Spinal cord (tissue), 10 donors: Measurements from ENCODE around the gene ARHGAP22. TPM values are rescaled to one million over a fixed set of nuclear protein-coding genes. Genes with fewer than 3 reads are reported as not detected.

Experiments used
- DNase-seq, 6 donors: peaks; one replicate each; pipeline versions ENCODE4 v3.0.0 to v3.0.0-alpha.2; 2013 to 2015; ENCODE audit warnings: low spot score in 6 of 6, low read depth in 4 of 6
- H3K27ac ChIP-seq: one replicate; pipeline ENCODE4 v1.5.1; 2013; ENCODE audit warnings: low read depth, low read length, control low read depth
- H3K27me3 ChIP-seq: one replicate; pipeline ENCODE4 v1.6.1; 2013; ENCODE audit warnings: low read length; ENCODE audit not compliant: control insufficient read depth, insufficient read depth
- H3K36me3 ChIP-seq: one replicate; pipeline ENCODE4 v1.6.1; 2013; ENCODE audit warnings: low read length; ENCODE audit not compliant: control insufficient read depth, insufficient read depth
- H3K4me1 ChIP-seq: one replicate; pipeline ENCODE4 v1.6.1; 2013; ENCODE audit warnings: low read length; ENCODE audit not compliant: control insufficient read depth, insufficient read depth
- H3K4me3 ChIP-seq: one replicate; pipeline ENCODE4 v1.5.1; 2013; ENCODE audit warnings: low read depth, low read length, control low read depth
- H3K9me3 ChIP-seq: one replicate; pipeline ENCODE4 v1.6.1; 2013; ENCODE audit warnings: low read length; ENCODE audit not compliant: control insufficient read depth, insufficient read depth
- WGBS: methylation state at CpG from one replicate; pipeline ENCODE4 v1.1.5; 2013; ENCODE audit warnings: missing lambda C conversion rate; ENCODE audit not compliant: insufficient coverage; 5-methylcytosine and 5-hydroxymethylcytosine counted together
- polyA plus RNA-seq, 2 donors: library from polyadenylated mRNA; unstranded; fragments of 120-200 nt; gene quantifications; one replicate each; pipeline ENCODE4 v1.2.1, GENCODE V29; 2013; ENCODE audit not compliant: insufficient read length in 2 of 2
- total RNA-seq, 2 donors: library from RNA; depleted of rRNA in 1 of 2; stranded (reverse); fragments of 120-200 nt in 1 of 2; fragments of >200 nt in 1 of 2; gene quantifications; one replicate each; pipeline versions ENCODE4 v1.2.3 to v1.2.4, GENCODE V29; 2013 to 2014
- donor health status: healthy.

ARHGAP22 gene
- total and polyA plus RNA-seq, 4 donors: 6.2 to 13.2 (median 11.9) TPM

- Histone ChIP-seq H3K27me3 (no peaks in the 10 kb centered on the region), H3K4me3 (no peak overlapping the region), H3K4me1 (no peaks in the 10 kb centered on the region), H3K27ac (no peak overlapping the region), H3K36me3 (no peaks in the 10 kb centered on the region), H3K9me3 (no peaks in the 10 kb centered on the region)
- 84% methylated on average over 8 of the region's 9 CpGs for WGBS
- no peak for DNase-seq
Observed at GRCh38 chr10:48502791-48503190, 102.1 kb downstream of the ARHGAP22 start.

DNA sequence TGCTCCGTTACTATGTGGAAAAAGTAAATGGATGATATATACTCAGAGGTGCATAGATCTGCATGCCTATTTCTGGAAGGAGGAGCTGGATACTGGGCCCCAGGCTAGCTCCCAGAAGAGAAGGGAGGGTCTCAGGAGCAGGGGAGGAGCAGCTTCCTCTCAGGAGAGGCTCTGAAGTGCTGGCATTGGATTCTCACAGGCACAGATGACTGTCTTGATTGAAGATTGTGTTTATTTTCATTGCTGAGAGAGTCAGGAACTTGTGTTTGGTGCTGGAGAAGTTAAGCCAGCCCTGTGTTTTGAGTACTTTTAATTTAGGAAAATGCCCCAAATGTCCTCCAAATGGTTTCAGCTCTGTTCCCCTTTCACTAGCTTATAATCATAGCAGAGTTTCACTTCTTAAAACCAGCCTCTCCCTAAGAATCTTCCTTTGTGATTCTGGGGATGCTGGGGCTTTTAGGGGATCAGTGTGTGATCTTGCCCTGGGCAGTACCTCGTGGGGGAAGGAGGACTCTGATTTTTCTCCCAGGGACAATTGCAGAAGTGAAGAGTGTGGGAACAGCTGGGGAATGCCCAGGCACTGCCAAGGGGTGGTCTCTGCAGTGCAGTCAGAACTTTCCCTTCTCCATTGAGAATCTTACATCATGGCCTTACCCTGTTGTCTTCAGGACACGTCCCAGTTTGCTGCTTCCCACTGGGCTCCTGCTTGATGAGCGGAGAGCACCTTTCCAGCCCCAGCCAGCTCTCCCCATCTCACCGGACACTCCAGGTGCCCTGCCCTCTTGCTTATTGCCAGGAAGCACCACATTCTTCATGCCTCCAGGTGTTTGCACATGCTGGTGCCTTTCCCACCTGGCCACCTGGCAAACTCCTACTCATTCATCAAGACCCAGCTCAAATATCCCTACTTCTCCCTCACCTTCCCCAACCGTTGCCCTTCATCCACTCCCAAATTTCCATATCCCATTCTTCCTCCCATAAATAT is 102.8 kb downstream of the ARHGAP22 start:
- Histone ChIP-seq H3K27ac (no peak overlapping the region), H3K9me3 (no peaks in the 10 kb centered on the region), H3K27me3 (no peaks in the 10 kb centered on the region), H3K4me3 (no peak overlapping the region), H3K36me3 (no peaks in the 10 kb centered on the region), H3K4me1 (peaks cover 1% of the 10 kb centered on the region)
- 79% methylated on average over 6 of the region's 6 CpGs for WGBS
- DNase-seq: no peak

GRCh38 chr10:48501226-48501625 is 103.6 kb downstream of the ARHGAP22 start:
- Histone ChIP-seq H3K9me3 (no peaks in the 10 kb centered on the region), H3K27me3 (no peaks in the 10 kb centered on the region), H3K4me1 (peaks cover 6% of the 10 kb centered on the region), H3K27ac (no peak overlapping the region), H3K4me3 (no peak overlapping the region), H3K36me3 (no peaks in the 10 kb centered on the region)
- WGBS: 71% methylated on average over 1 of the region's 2 CpGs
- DNase-seq: no peak

DNA sequence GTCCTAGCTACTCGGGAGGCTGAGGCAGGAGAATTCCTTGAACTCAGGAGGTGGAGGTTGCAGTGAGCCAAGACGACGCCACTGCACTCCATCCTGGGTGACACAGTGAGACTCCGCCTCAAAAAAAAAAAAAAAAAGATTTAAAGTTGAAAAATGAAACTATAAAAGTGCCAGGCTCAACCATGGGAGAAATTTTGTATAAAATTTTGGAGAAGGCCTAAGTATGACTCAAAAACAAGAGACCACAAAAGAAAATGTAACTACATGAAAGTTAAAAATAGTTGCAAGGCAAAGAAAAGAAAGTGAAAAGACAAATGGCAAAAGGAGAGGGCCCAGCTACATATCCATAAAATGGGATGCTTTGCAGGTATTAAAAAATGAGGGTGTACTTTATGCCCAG is 104.1 kb downstream of the ARHGAP22 start:
- Histone ChIP-seq H3K36me3 (no peaks in the 10 kb centered on the region), H3K27ac (no peak overlapping the region), H3K9me3 (no peaks in the 10 kb centered on the region), H3K4me3 (no peak overlapping the region), H3K4me1 (peaks cover 6% of the 10 kb centered on the region), H3K27me3 (no peaks in the 10 kb centered on the region)
- WGBS: 100% methylated on average over 4 of the region's 4 CpGs
- DNase-seq: no peak

DNA sequence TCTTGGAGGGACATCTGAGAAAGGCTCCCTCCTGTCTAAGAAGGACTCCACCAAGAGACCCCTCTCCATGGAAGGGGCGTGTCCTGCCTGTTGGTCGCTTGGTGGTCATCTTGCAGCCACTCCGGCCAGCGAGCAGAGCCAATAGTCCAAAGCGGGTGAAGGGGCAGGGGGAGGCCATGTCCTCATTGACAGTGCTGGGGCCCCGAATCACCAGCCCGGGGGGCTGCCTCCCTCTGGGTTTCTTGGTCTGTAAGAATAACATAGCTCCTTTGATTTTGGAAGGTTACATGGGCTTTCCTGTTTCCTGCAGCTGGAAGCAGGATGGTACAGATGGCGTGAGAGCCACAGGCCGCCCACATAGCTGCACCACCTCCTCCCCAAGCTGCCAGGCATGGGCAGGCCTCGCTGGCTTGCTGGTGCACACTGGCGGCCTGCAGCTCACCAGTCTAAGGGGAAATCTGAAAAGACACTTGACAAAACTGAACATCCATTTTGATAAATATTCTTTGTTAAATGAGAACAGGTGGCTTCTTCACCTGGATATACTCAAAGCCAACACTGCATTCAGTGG is 105.8 kb downstream of the ARHGAP22 start:
- Histone ChIP-seq H3K4me1 (peaks cover 6% of the 10 kb centered on the region), H3K27me3 (no peaks in the 10 kb centered on the region), H3K4me3 (no peak overlapping the region), H3K27ac (no peak overlapping the region), H3K36me3 (no peaks in the 10 kb centered on the region), H3K9me3 (no peaks in the 10 kb centered on the region)
- WGBS: 98% methylated on average over 8 of the region's 11 CpGs
- no peak for DNase-seq

DNA sequence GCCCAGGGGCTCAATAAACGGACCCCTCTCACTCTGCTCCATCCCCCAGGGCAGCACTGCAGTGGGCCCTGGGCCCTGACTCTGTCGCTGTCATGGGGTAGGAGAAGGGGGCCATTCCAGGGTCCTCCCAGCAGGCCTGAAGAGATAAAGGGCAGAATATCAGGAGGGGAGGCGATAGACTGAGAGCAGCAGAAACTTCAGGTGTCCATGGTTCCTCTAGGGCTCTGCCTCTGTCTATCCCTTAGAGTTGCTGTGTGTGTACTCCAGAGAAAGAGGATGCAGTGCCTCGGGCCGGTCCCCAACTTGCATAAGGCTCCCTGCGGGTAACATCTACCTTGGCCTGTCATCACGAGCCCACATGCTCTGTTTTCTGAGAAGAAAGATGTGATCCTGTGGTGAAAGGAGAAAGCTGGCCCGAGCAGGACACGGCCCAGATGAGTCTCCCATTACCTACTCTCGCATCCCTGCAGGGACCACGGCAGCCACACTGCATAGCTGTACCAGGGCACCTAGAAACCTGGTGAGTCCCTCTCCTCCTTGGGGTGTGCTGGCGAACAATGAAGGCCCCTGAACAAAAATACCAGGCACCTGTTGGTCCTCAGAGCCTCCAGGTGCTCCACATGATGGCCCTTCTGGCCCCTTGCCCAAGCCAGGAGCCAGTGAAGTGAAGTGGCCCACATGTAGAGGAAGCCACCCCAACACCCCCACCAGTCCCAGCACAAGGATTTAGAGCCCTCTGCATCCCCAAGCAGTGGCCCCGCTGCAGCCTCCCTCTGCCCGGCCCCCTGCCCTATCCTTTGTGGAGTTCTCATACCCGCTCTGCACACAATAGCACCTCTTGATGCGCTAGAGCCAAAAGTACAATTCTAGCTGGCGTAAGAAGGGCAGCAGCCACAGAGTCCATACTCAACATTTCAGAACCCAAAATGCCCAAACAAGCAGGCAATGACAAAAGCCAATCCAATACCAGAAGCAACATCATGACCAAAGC is 106.8 kb downstream of the ARHGAP22 start:
- DNase-seq: no peak
- H3K36me3 ChIP-seq: no peaks in the 10 kb centered on the region

DNA sequence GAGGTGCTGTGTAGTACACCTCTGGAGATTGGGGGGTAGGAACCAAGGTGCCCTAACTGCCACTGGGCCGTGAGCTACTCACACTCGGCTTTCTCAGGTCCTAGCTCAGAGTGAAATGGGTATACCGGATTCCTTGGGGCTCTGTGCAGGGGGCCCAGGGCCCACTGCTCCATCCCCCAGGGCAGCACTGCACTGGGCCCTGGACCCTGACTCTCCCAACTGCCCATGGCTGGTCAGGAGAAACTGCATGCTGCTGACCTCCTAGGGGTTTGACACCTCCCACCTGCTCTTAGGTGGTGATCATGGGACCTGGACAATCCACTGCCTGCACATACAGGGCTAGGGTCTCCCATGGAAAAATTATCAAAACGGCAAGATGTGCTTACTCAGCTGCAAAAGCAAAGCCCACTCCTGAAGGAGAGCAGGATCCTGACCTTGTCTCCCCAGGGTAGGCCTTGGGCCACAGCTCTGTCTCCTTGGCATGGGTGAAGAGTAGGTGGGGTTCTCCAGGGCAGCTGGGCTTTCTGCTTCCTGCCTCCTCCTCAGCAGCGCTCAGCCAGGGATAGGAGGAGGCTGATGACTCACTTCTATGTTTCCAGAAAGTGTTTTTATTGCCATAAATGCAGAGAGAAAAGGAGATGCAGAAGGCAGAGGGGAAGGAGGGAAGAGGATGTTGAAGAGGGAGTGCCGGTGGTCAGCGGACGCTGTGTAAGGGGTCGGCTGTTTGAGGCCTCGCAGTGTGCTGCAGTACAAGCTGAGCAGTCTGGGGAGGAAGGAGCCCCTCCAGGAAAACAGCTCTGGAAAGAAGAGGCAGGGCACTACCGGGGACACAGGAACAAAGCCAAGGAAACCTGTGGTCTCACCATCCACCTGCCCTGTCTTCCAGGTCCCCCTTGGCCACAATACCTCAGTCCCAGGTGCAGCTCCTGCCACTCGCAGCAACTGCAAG is 107.8 kb downstream of the ARHGAP22 start:
- H3K4me1 ChIP-seq: peaks cover 6% of the 10 kb centered on the region
- no peak overlapping the region for H3K4me3 ChIP-seq
- DNase-seq: no peak
- WGBS: 82% methylated on average over 12 of the region's 12 CpGs
- no peaks in the 10 kb centered on the region for H3K9me3 ChIP-seq
- no peaks in the 10 kb centered on the region for H3K36me3 ChIP-seq
- no peaks in the 10 kb centered on the region for H3K27me3 ChIP-seq
- H3K27ac ChIP-seq: no peak overlapping the region

More for the DNA sequence above, 106.8 kb downstream of the ARHGAP22 start:
- no peak overlapping the region for H3K4me3 ChIP-seq
- no peak overlapping the region for H3K27ac ChIP-seq
- H3K9me3 ChIP-seq: no peaks in the 10 kb centered on the region
- no peaks in the 10 kb centered on the region for H3K27me3 ChIP-seq
- 82% methylated on average over 14 of the region's 17 CpGs for WGBS
- H3K4me1 ChIP-seq: peaks cover 6% of the 10 kb centered on the region

DNA sequence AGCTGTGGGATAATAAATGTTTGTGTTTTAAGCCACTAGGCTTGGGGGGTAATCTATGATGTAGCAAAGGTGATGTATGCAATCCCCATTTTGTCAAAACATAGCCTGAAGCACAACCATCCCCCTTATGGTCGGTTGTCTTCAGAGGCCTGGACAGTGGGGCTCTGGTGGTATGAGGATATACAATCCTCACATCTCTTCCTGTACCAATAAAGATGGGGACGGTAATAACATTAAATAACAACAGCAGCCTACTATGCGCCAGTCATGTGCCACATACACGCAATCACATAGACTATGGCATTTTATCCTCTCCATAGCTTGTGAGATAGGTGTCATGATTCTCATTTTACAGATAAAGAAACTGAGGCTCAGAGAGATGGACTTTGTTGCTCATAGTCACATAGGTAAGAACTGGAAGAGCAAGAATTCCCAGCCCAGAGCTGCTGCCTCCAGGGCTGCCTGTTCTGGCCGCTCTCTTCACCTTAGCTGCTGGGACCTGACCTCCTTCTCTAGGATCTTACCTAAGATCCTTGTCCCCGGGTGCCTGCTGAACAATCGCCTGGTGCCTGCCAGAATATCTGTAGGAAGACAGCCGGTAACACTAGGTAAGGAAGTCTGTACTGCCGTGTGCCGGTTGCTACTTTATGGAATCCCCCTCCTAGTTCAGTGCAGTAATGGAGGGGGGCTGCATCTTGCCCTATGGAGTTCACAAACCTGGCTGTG is 108.6 kb downstream of the ARHGAP22 start:
- no peaks in the 10 kb centered on the region for H3K36me3 ChIP-seq
- no peak overlapping the region for H3K27ac ChIP-seq
- H3K4me1 ChIP-seq: peaks cover 6% of the 10 kb centered on the region
- WGBS: 86% methylated on average over 4 of the region's 10 CpGs
- no peak overlapping the region for H3K4me3 ChIP-seq
- DNase-seq: no peak
- H3K9me3 ChIP-seq: no peaks in the 10 kb centered on the region
- H3K27me3 ChIP-seq: no peaks in the 10 kb centered on the region
